GM21526 (cell line): ENCODE measurements around the gene C10orf105.
A peak's percentile ranks its signal among the peaks of the same experiment; 100 is the strongest.

Experiments used
- ATAC-seq: cut with Tn5 transposase; IDR thresholded peaks from one replicate; pipeline ENCODE4 v1.9.1; 2021; ENCODE audit warnings: moderate library complexity; ENCODE audit not compliant: unreplicated experiment, low FRiP score

The C10orf105 gene

DNA sequence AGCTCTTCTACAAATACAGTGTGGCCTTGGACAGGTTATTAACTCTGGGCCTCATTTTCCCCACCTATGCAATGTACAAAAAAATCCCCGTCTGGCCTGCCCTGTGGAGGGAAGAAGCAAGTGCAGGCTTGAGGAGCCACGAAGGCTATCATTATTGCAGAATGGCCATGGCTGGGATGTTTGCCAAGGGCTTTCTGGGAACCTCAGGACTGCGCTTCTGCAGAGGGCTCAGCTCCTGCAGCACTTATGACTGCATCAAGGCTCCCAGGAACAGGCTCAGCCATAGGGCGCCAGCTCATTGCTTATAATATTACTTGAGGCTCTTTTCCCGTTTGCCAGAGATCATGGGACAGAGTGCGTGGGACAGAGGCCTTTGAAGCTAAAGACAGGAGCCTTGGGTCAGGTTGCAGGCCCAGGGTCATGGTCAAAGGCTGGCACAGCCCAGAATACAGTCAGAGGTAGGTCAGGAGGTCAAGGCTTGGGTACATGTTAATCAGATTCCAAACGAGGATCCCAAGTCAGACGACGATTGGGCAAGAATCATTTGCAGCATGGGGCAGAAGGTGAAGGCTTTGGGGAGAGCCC lies 20.6 kb upstream of the C10orf105 start:
- no peak for ATAC-seq

DNA sequence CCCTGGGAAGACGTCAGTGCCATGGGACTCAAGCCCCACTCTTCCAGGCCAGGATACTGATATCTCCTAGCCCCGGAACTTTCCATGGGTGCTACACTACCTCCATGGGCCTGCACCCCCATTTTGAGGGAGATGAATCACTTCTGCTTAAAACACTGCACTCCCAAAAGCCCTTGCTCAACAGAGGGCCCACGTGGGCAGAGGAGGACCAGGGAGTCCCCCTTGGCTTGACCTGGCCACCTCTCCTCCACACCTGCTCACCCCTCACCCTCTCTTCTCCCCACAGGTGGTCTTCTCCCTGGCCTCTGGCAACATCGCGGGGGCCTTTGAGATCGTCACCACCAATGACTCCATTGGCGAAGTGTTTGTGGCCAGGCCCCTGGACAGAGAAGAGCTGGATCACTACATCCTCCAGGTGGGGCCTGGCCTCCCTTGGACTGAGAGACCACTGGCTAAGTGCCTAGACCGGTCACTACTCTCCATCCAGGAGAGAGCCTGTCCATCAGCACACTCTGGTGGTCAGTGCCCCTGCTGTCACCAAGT lies 19.9 kb upstream of the C10orf105 start:
- no peak for ATAC-seq

DNA sequence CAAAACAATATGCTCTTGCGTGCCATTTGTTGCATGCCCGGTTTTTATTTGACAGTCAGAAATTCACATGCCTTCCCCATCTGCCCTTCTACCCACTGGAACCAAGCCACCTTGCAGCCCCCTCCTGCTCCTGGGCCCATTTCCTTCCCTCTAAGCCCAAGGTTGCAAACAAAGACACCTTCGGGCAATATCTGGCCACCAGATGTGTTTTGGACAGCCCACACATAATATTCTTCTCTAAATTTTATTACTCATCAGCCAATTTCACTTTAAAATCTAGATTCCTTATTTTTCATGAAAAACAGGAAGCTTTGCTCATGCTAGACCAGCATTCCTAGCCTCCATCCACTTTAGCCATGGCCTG lies 18.2 kb upstream of the C10orf105 start:
- ATAC-seq: no peak

- no peak for ATAC-seq
Observed at GRCh38 chr10:71737001-71737833, 17.6 kb upstream of the C10orf105 start.

DNA sequence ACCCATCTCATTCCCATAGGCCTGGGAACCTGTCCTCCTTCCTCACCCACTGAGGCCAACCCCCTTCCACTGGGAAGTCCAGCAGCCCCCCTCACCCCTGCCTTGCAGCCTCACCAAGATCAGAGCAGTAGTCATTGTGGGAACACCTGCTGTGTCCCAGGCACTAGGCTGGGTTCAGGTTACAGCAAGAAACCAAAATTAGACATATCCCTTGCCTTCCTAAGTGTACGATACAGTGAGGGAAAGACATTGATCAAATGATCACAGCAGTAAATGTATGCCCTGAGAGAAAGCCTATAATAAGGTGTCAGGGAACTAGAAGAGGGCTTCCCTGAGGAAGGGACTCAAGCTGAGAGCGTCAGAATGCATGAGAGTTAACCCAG lies 17.0 kb upstream of the C10orf105 start:
- ATAC-seq: no peak

GRCh38 chr10:71735709-71736569 lies 16.4 kb upstream of the C10orf105 start:
- no peak for ATAC-seq

- no peak for ATAC-seq
Observed at GRCh38 chr10:71734797-71735196, 15.2 kb upstream of the C10orf105 start.

GRCh38 chr10:71731791-71732190 lies 12.2 kb upstream of the C10orf105 start:
- no peak for ATAC-seq

GRCh38 chr10:71729161-71729636 lies 9.6 kb upstream of the C10orf105 start:
- no peak for ATAC-seq

GRCh38 chr10:71727738-71728737 lies 8.5 kb upstream of the C10orf105 start:
- peak; percentile 39 for ATAC-seq

DNA sequence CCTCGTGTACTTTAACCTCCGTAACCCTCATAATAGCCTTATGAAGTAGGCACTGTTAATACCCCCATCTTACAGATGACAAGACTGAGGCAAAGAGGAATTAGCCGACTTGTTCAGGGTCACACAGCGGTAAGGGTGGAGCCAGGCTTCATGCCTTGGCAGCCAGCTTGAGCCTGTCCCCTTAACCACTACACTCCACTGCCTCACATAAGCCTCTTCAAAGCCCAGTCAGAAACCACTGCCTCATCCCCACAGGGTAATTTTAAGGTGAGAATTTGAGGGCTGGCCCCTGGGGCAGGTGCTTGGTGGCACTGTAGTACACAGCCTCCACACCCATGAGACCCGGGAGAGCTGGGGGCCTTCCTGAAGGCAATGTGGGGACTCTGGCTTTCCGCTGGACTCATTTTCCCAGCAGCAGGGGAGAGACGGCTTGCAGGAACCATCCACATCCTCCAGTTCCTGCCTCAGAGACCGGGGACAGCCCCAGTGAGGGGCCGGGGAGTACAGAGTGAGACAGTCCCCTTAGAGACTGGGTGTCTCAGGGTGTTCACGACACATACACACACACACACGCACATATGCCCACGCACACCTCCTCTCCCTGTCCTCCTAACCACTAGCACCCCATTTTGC lies 7.6 kb upstream of the C10orf105 start:
- peak; percentile 40 for ATAC-seq

DNA sequence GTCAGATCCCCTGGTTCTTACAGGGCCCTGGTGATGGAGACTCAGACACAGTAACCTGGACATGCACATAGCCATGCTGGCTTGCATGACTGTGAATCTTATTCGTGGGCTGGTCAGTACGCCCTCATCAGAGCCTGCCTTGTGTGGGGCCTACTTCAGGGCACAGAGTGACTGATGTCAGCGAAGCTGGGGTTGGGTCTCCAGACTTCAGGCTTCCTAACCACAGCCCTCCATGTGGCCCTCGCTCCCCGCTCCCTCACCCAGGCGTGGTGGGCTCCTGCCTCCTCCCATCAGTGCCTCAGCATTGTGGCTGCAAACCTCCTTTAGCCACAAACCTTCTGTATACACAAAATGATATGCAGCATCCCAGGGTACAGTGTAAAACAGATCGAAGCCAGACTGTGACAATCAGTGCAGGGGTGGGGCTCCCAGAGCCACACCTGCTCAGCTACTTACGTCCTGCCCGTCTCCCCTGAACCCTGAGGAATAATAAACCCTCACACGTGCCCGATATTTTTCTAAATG lies 7.1 kb upstream of the C10orf105 start:
- ATAC-seq: no peak

GRCh38 chr10:71725998-71726579 lies 6.5 kb upstream of the C10orf105 start:
- no peak for ATAC-seq

- ATAC-seq: no peak
Observed at GRCh38 chr10:71725249-71725648, 5.7 kb upstream of the C10orf105 start.

DNA sequence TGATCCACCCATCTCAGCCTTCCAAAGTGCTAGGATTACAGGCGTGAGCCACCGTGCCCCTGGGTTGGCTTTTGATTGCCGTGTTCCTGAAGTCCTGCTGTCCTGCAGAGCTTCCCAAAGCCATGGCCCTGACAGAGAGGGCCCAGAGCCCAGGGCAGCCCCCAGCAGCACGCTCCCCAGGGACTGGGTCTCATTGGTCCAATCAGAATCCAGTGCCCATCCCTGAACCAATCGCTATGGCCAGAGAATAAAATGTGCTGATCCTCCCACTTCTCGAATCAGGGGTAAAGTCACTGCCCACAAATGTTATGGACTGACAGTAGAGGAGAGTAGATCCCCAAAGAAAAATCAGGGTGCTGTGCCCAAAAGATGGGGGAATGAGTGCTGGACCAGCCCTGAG lies 5.0 kb upstream of the C10orf105 start:
- ATAC-seq: no peak

DNA sequence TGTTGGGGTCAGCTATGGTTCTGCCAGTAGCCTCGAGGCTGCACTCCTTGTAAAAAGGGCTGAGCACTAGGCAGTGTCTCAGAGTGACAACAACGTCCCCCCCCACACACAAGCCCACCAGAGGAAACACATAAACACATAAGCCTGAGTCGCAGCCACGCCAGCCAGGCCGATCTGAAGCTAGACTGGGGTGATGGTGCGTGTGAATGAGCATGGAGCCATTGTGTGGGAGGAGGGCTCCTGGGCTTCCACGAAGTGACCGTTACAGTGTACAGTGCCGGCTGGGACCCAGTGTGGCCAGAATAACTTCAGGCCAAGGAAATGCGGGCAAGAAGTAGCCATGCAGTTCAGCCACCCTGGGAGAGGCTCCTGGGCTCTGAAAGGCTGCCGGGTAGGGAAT lies 3.7 kb upstream of the C10orf105 start:
- ATAC-seq: no peak

GRCh38 chr10:71722849-71723248 lies 3.3 kb upstream of the C10orf105 start:
- no peak for ATAC-seq

DNA sequence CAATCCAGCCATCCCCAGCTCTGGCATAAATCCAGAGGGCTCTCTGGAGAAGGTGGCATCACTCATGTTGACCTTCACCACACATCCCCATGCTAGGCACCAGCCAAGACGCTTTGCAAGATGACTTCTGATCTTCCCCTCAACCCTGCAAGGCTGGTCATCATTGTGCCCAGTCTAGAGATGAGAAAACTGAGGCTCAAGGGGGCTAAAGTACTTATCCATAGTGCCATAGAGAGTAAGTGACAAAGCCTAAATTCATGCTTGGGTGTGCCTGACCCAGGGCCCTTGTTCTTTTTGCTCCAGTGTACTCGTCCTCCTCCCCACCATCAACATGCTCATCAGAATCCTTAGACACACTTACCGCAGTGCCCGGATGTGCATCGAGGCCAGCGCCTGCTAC lies 1.7 kb upstream of the C10orf105 start:
- ATAC-seq: no peak

DNA sequence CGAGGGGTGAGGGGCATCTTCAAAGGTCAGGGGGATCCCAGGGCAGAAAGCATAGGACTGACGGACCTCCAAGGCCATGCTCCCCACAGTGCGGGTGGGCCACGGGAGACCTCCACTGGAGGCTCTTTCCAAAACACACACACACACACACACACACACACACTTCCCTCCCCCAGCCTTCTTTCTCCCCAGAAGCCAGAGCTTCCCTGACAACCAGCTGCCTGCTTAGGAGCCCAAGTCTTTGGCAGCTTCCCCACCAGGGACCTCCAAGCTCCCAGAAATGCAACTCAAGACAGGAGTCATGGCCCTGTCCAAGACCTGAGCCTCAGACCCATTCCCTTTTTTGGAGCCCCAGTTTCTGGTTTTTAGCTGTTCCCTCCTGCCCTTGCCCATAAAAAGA lies 710 bp upstream of the C10orf105 start:
- no peak for ATAC-seq
